ENCODE measurements around the gene LYSMD1.

The LYSMD1 gene

DNA sequence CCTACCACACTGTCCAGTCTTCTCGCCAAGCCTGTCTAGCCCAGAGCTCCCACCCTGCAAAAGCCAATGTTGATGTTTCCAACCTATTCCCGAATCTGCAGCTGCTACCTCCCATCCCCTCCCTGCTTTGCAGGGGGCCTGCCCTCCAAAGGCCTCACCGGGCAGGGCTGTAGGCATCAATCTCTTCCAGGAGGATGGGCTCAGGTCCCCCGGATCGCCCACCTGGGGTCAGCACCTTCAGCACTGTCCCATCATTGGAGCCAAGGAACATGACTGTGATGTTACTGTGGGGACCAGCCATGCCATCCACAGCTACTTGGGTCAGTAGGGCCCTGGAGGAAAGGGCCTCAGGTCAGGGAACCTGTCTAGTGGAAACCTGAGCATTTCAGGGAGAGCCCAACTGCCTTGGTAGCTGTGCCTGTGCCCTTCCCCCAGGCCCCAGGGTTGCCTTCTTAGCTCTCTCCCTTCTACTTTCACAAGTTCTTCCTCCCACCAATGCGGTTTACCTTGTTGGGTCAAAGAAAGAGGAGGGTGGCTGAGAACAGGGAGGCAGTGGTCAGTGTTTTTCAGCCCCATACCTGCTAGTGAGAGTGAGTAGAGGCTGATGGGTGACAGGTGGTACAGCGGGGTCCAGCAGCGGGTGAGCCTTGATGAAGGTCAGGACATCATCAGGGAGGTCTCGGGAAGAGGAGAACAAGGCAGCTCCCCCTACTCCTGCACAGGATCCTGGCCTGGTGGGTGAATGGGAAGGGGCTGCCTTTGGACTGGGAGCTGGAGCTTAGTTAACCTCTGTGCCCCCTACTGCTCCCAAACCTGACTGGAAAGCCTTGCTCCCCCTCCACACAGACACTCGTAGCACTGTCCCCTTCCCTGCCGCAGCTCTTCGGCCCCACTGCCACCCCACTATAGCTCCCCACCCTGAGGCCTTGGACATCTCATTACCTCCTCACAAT is 30.0 kb downstream of the LYSMD1 start:
- no peak for DNase-seq

DNA sequence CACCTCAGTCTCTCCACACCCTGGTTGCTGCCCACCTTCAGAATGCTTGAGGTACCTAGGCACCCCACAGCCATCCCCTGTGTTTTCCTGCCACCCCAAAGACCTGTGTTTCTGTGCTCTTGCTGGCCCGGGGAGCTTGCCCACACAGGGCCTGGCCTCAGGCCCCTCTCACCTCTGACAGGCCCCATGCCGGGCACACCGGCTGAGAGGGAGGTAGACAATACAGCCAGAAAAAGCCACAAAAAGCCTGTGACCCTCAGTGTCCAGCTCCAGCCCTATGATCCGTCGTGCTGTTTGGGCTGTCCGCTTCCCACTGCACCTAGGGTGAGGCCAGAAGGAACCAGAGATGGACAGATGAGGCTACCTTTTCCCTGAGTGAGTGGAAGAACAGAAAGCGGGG is 30.7 kb downstream of the LYSMD1 start:
- DNase-seq, result no peak

- no peak for DNase-seq
Measured at GRCh38 chr1:151134396-151134795, 31.3 kb downstream of the LYSMD1 start.

DNA sequence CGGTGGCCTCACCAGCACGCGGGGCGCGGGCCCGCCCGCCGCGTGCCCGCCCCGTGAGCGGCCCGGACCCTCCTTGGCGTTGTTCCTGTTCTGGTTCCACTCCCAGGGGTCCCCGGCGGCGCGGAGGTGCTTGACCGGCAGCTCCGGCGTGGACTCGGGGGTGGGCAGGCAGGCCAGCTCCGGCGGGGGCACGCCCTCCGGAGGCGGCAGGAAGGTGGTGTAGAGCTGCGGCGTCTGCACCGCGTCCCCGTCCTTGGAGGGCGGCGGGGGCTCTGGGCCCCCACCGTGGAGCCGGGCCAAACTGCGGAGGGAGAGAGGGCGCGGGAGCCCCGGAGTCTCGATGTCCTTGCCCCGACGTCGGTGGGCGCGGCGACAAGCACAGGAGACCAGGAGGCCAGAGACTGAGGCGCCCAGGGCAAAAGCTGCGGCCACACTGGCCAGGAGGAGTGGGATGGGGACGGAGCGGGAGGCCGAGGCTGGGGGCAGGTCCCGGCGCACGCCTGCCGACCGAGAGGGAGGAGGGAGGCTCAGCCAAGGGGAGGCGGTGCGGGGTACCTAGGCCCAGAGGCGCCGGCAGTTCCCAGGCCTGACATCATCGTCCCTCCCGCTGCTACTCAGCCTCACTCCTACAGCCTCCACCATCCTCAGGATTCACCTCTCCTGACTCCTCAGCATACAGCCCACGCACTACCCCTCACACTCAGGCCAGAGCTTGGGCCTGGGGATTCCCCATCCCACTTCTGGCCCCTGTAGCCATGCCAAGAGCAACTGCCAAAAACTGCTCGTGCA is 32.5 kb downstream of the LYSMD1 start:
- no peak for DNase-seq

DNA sequence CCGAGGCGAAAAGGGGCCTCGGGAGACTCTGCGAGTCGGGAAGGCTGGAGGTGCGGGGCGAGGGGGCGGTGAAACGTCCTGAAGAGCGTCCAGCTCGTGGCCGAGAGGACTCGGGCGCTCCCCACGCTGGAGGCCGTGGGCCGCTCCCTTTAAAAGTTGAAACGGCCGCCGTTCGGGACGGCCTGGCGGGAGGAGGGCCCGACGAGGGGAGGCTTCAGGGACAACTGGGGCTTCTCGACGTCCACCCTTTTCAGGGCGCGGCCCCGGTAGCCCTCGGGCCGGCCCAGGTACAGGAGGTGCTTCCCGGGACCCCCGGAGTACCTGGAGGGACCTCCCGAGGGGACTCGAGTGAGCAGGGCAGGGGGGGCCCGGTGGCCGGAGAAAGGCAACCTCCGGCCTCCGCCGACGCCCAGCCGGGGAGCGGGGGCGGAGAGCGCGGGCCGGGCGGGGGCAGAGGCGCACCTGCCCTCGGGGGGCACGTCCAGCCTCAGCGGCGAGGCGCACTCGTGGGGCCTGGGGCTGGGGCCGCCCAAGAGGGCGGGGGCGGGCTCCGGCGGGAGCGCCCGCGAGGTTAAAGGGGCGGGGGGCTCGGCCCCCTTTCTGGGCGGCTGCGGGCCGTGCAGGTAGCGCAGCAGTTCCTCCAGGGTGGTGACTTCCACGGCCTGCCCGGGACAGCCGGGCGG is 33.2 kb downstream of the LYSMD1 start:
- no peak for DNase-seq

- DNase-seq, result no peak
Measured at GRCh38 chr1:151131701-151132334, 33.9 kb downstream of the LYSMD1 start.

- DNase-seq, result no peak
Measured at GRCh38 chr1:151130987-151131586, 34.6 kb downstream of the LYSMD1 start.

- DNase-seq, result no peak
Measured at GRCh38 chr1:151128800-151129199, 36.9 kb downstream of the LYSMD1 start.

GRCh38 chr1:151124763-151125403 is 40.8 kb downstream of the LYSMD1 start:
- no peak for DNase-seq

GRCh38 chr1:151113877-151114276 is 51.8 kb downstream of the LYSMD1 start:
- DNase-seq, result no peak
